Measurements from ENCODE around the gene CYP3A4.

GRCh38 chr7:99782012-99782953 is 1.7 kb downstream of the CYP3A4 start:
- TF ChIP-seq CTCF (conservative IDR thresholded peaks at IDR 0.05 in 1 of 2, IDR thresholded peaks at IDR 0.05 in 1 of 2; ENCODE audit: extremely low read depth in 1 of 2, insufficient read depth in 1 of 2, low read depth in 1 of 2, low read length in 2 of 2) (no peak), EZH2 (IDR thresholded peaks at IDR 0.05; ENCODE audit: borderline replicate concordance, low read length) (no peak)
